GM19328 (cell line): ENCODE measurements around the gene NBAS.
"Not testable (repeated sequence)": the region's sequence is repeated elsewhere in the genome, so short reads cannot be mapped to it uniquely, and the experiment has no call there.

Experiments
- ATAC-seq: cut with Tn5 transposase; IDR thresholded peaks from one replicate; pipeline ENCODE4 v1.9.1; 2021; ENCODE audit warnings: mild to moderate bottlenecking, moderate library complexity; ENCODE audit not compliant: unreplicated experiment

The NBAS gene

GRCh38 chr2:15533860-15534480, 27.2 kb downstream of the NBAS start:
- ATAC-seq: no peak

GRCh38 chr2:15532996-15533395, 28.1 kb downstream of the NBAS start:
- no peak for ATAC-seq

GRCh38 chr2:15531095-15531854, 29.9 kb downstream of the NBAS start:
- no peak for ATAC-seq

GRCh38 chr2:15527074-15527739, 33.9 kb downstream of the NBAS start:
- ATAC-seq: no peak

GRCh38 chr2:15521641-15522181, 39.4 kb downstream of the NBAS start:
- no peak for ATAC-seq

- ATAC-seq: no peak
Measured at GRCh38 chr2:15520346-15520745, 40.8 kb downstream of the NBAS start.

DNA sequence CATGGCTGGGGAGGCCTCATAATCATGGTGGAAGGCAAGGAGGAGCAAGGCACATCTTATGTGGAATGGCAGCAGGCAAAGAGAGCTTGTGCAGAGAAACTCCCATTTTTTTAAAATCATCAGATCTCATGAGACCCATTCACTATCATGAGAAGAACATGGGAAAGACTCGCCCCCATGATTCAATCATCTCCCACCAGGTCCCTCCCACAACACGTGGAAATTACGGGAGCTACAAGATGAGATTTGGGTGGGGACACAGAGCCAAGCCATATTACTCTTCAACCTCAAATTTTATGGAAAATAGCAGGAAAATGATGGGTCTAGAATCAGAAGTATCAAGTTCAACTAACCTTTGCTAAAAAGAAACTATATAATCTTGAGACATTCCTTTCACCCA, 42.4 kb downstream of the NBAS start:
- ATAC-seq: not testable (repeated sequence)

GRCh38 chr2:15517793-15518192, 43.3 kb downstream of the NBAS start:
- ATAC-seq: no peak

- ATAC-seq: no peak
Measured at GRCh38 chr2:15511686-15512085, 49.4 kb downstream of the NBAS start.

DNA sequence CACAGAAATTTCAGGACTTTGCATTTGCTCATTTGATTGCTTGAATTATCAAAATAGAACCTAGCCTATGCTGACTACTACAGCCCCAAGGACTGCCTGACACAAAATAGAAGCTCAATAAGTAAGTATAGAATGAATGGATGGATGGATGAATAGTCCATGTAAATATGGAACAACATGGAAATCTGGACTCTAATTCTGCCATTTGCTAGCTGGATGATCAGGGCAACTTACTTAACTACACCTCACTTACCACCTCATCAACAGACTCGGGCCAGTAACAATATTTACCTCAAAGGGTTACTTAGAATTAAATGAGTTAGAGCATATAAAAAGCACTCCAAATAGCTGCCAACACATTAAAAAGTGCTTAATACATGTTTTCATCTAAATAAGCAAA, 50.6 kb downstream of the NBAS start:
- no peak for ATAC-seq

DNA sequence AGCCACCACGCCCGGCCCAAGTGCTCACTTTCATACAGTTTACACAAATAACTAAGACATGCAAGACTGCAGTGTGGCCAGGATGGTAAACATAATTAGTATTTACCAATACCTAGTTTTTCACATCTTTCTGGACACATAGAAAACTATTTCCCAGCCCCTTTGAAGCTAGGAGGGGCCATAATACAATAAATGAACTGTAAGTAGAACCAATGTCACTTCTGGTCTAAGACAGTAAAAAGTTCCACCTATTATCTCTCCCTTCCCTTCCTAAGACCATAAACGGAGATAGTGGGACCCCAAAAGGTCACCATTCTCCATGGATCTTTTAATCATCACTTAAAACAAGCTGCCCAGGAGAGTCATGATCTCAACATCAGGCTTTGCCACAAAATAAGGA, 51.0 kb downstream of the NBAS start:
- ATAC-seq: no peak

GRCh38 chr2:15507697-15508096, 53.4 kb downstream of the NBAS start:
- no peak for ATAC-seq

GRCh38 chr2:15507061-15507460, 54.1 kb downstream of the NBAS start:
- ATAC-seq: no peak

- no peak for ATAC-seq
Measured at GRCh38 chr2:15506229-15506819, 54.8 kb downstream of the NBAS start.

- no peak for ATAC-seq
Measured at GRCh38 chr2:15504882-15505663, 56.1 kb downstream of the NBAS start.

DNA sequence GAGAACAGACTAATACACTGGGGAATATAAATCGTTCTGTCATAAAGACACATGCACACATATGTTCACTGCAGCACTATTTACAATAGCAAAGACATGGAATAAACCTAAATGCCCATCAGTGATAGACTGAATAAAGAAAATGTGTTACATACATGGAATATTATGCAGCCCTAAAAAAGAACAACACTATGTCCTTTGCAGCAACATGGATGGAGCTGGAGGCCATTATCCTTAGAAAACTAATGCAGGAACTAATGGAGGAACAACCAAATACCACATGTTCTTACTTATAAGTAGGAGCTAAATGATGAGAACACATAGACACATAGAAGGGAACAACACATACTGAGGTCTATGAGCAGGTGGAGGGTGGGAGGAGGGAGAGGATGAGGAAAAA, 61.9 kb downstream of the NBAS start:
- ATAC-seq: not testable (repeated sequence)

DNA sequence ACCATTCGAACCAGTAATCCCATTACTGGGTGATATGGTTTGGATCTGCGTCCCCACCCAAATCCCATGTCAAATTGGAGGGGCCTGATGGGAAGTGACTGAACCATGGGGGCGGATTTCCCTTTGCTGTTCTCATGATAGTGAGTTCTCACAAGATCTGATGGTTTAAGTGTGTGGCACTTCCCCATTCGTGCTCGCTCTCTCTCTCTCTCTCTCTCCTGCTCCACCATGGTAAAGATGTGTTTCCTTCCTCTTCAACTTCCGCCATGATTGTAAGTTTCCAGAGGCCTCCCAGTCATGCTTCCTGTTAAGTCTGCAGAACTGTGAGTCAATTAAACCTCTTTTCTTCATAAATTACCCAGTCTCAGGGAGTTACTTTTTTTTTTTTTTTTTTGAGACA, 62.6 kb downstream of the NBAS start:
- no peak for ATAC-seq

DNA sequence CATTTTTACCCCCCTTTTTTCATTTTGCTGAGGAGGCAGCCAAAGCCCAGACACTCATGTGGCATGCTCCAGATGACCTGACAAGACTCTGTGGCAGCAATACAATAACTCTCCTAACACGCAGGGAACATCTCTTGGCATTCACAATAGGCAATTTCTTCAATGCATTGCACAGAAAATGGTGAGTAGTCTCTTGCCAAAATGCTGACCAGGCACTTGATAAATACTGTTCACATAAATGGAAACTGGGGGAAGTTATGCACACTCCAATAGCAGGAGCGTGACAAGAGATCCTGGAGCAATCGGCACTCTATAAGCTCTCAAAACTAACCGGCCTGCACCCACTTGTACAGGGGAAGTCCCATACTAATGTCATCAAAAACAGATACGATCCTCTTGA, 66.3 kb downstream of the NBAS start:
- ATAC-seq: no peak

GRCh38 chr2:15492773-15493325, 68.3 kb downstream of the NBAS start:
- ATAC-seq: no peak

DNA sequence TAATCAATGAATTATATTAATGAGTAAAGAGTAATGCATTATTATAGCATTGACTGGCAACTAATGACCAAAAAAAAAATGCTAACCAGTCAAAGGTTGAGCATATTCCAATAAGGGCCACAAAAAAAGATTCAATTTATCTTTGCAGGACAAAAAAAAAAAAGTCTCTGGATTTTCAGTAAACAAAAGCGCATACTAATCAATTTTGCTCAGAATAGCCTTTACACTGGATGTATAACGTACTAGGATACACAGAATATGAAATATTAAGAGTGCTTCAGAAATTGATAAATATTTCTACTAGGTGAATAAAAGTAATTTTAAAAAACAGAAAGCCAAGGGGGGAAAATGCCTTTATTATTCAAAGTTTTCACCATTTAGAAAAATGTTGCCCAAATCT, 74.4 kb downstream of the NBAS start:
- no peak for ATAC-seq
